K562 (cell line): ENCODE results near the gene GATA2.

Experiments used
- COPS2 ChIP-seq: fragments of 450-650 bp; conservative IDR thresholded peaks from 2 replicates; pipeline ENCODE4 v1.6.1; 2016; ENCODE audit warnings: mild to moderate bottlenecking, moderate library complexity
- GTF2A2 ChIP-seq: IDR thresholded peaks from 2 replicates; pipeline ENCODE4 v1.6.1; 2016; ENCODE audit warnings: mild to moderate bottlenecking, missing genetic modification characterization, missing compliant biosample characterization
- JUN ChIP-seq, 2 experiments: sonication (generic) in 1 of 2; formaldehyde crosslinking in 1 of 2; IDR thresholded peaks; 2 replicates each; pipeline versions ENCODE4 v1.6.1 to v1.8.0; 2012 to 2022; ENCODE audit warnings: borderline replicate concordance in 2 of 2, mild to moderate bottlenecking in 2 of 2, improper control_type of control experiment in 1 of 2, low read depth in 1 of 2, low read length in 1 of 2, missing genetic modification reagents in 1 of 2
- POLR2A ChIP-seq: fragments of 450-650 bp; conservative IDR thresholded peaks from 2 replicates; pipeline ENCODE4 v1.6.1; 2016
- STAT5B ChIP-seq: fragments of 250-450 bp; sonication (Bioruptor Pico); IDR thresholded peaks from 2 replicates; pipeline ENCODE4 v1.8.0; 2021; ENCODE audit warnings: mild to moderate bottlenecking, inconsistent platforms
- YY1 ChIP-seq, 3 experiments: IDR thresholded peaks; 2 replicates each; pipeline ENCODE4 v1.6.1; 2011; ENCODE audit warnings: low read length in 2 of 3, mild to moderate bottlenecking in 2 of 3, moderate library complexity in 2 of 3, borderline replicate concordance in 1 of 3, control low read depth in 1 of 3, low read depth in 1 of 3; ENCODE audit not compliant: insufficient read depth in 3 of 3, insufficient replicate concordance in 2 of 3, control insufficient read depth in 1 of 3, insufficient read length in 1 of 3; ENCODE audit errors: extremely low read depth in 1 of 3
- ZFP30 ChIP-seq: fragments of 250-450 bp; sonication (Bioruptor Pico); IDR thresholded peaks from 2 replicates; pipeline ENCODE4 v1.8.0; 2022; ENCODE audit warnings: moderate library complexity, mild to moderate bottlenecking, inconsistent platforms, borderline replicate concordance
- ZNF354B ChIP-seq: fragments of 250-450 bp; sonication (Bioruptor Pico); IDR thresholded peaks from 2 replicates; pipeline ENCODE4 v1.4.0; 2020
- TF ChIP-seq, protein P1 (sequence below), 3 experiments: IDR thresholded peaks in 2 of 3; conservative IDR thresholded peaks in 1 of 3; 2 replicates each; pipeline ENCODE4 v1.5.1; 2011 to 2012; ENCODE audit warnings: low read length in 3 of 3, mild to moderate bottlenecking in 3 of 3, control low read depth in 2 of 3, improper control_type of control experiment in 1 of 3, inconsistent platforms in 1 of 3, low read depth in 1 of 3, mixed read lengths in 1 of 3, moderate library complexity in 1 of 3; ENCODE audit not compliant: insufficient read depth in 2 of 3
- TF ChIP-seq, protein P2 (sequence below), 2 experiments: IDR thresholded peaks; 2 replicates each; pipeline ENCODE4 v1.6.1; 2011; ENCODE audit warnings: borderline replicate concordance in 1 of 2, control low read depth in 1 of 2, low read depth in 1 of 2, low read length in 1 of 2, mild to moderate bottlenecking in 1 of 2, mixed read lengths in 1 of 2, moderate library complexity in 1 of 2; ENCODE audit not compliant: insufficient read depth in 1 of 2, insufficient read length in 1 of 2, poor library complexity in 1 of 2, severe bottlenecking in 1 of 2; ENCODE audit errors: extremely low read depth in 1 of 2

DNA sequence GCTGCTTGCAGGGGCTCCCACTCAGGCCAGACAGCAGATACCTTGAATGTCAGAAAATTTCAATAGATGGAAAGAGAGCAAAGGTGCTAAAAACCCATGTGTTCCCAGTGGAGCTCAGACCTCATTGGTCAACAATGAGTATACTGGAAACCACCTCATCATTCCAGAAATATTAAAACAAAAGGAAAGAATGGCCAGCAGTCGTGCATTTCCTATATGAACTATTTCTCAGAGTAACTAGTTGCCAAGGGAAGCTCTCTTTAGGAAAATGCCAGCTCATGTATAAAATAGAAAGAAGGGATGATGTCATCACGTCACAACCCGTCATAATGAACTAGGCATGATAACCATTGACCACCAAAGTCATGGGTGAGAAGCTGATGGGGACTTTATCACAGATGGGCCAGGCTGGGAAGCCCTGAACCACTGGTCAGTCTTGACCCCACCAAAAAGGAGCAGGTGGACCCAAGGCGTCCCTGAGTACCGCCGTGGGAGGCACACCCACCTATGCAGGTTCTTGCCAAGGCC, 43.8 kb downstream of the GATA2 start:
- TF ChIP-seq COPS2 (no peak), JUN (IDR thresholded peaks at IDR 0.05; ENCODE audit: borderline replicate concordance, low read depth, low read length) (no peak), JUN (CRISPR knock-in tag; IDR thresholded peaks at IDR 0.05; ENCODE audit: borderline replicate concordance) (no peak), ZNF354B (CRISPR knock-in tag) (no peak), POLR2A (no peak), GTF2A2 (no peak), ZFP30 (CRISPR knock-in tag) (no peak), STAT5B (no peak), YY1 (IDR thresholded peaks at IDR 0.05; ENCODE audit: borderline replicate concordance in 1 of 3, control insufficient read depth in 1 of 3, extremely low read depth in 1 of 3, insufficient read depth in 3 of 3, insufficient read length in 1 of 3, insufficient replicate concordance in 2 of 3, low read depth in 1 of 3, low read length in 2 of 3) (no peak)
- TF ChIP-seq, protein P1, sequence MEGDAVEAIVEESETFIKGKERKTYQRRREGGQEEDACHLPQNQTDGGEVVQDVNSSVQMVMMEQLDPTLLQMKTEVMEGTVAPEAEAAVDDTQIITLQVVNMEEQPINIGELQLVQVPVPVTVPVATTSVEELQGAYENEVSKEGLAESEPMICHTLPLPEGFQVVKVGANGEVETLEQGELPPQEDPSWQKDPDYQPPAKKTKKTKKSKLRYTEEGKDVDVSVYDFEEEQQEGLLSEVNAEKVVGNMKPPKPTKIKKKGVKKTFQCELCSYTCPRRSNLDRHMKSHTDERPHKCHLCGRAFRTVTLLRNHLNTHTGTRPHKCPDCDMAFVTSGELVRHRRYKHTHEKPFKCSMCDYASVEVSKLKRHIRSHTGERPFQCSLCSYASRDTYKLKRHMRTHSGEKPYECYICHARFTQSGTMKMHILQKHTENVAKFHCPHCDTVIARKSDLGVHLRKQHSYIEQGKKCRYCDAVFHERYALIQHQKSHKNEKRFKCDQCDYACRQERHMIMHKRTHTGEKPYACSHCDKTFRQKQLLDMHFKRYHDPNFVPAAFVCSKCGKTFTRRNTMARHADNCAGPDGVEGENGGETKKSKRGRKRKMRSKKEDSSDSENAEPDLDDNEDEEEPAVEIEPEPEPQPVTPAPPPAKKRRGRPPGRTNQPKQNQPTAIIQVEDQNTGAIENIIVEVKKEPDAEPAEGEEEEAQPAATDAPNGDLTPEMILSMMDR (IDR thresholded peaks at IDR 0.05 in 2 of 3, conservative IDR thresholded peaks at IDR 0.05 in 1 of 3; ENCODE audit: insufficient read depth in 2 of 3, low read depth in 1 of 3, low read length in 3 of 3), result no peak
- TF ChIP-seq, protein P2, sequence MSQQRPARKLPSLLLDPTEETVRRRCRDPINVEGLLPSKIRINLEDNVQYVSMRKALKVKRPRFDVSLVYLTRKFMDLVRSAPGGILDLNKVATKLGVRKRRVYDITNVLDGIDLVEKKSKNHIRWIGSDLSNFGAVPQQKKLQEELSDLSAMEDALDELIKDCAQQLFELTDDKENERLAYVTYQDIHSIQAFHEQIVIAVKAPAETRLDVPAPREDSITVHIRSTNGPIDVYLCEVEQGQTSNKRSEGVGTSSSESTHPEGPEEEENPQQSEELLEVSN (IDR thresholded peaks at IDR 0.05; ENCODE audit: borderline replicate concordance in 1 of 2, extremely low read depth in 1 of 2, insufficient read depth in 1 of 2, insufficient read length in 1 of 2, low read depth in 1 of 2, low read length in 1 of 2, poor library complexity in 1 of 2, severe bottlenecking in 1 of 2), result no peak
